DOHH2 (cell line): ENCODE data around the gene PPP1R3G.

Source experiments
- CTCF ChIP-seq: fragments of 200-600 bp; sonication (generic); IDR thresholded peaks from one replicate; pipeline ENCODE4 v1.5.1; 2014; ENCODE audit warnings: antibody characterized with exemption, mild to moderate bottlenecking, low read depth, low read length; ENCODE audit not compliant: poor library complexity, severe bottlenecking
- EZH2phosphoT487 ChIP-seq: fragments of 200-600 bp; sonication (generic); IDR thresholded peaks from 2 replicates; pipeline ENCODE4 v1.6.1; 2017; ENCODE audit warnings: borderline replicate concordance, mild to moderate bottlenecking, antibody characterized with exemption, low read length, moderate library complexity, mixed read lengths

GRCh38 chr6:5059036-5059896, 25.9 kb upstream of the PPP1R3G start:
- no peak for TF ChIP-seq CTCF
- no peak for TF ChIP-seq EZH2phosphoT487
